K562 (cell line): ENCODE data around the gene ST6GALNAC3. TPM values are rescaled to one million over a fixed set of nuclear protein-coding genes. Genes with fewer than 3 reads are reported as not detected.

Source experiments
- ATAC-seq: fragments of 200-7000 bp; cut with Tn5 transposase; 3 replicates; pipeline ENCODE4 v1.9.1; 2020; ENCODE audit warnings: moderate library complexity
- BruUV-seq: library from RNA; stranded (reverse); fragments of 400-500 nt; replicated peaks from 2 replicates; lab custom pipeline; 2021; lab: Mats Ljungman, UMichigan
- CTCF ChIA-PET: fragments of 300-600 bp; formaldehyde crosslinking; extraction: SDS; loops from one replicate; lab custom pipeline; 2021; ENCODE audit warnings: low intra/inter-chr PET ratio; lab: Yijun Ruan, JAX
- POLR2A ChIA-PET: fragments of 300-600, 350-650 bp; sonication (Branson Sonifier 250); formaldehyde crosslinking; extraction: SDS; loops from one replicate; lab custom pipeline; 2021; ENCODE audit warnings: antibody characterized with exemption, inconsistent platforms; lab: Yijun Ruan, JAX
- DNase-seq, 4 experiments: peaks; one replicate each; pipeline versions ENCODE4 v3.0.0 to v3.0.0-alpha.2; 2011 to 2018; ENCODE audit warnings: low spot score in 3 of 4, mixed read lengths in 3 of 4; ENCODE audit errors: extremely low read depth in 1 of 4
- FAIRE-seq: peaks from 2 replicates; lab custom pipeline; 2011; peaks lifted over from hg19 to GRCh38; lab: Jason Lieb, UNC
- H2AFZ ChIP-seq: 2 replicates; pipeline ENCODE4 v1.6.0; 2011; ENCODE audit warnings: low read depth, low read length, control low read depth, inconsistent platforms
- H3K27ac ChIP-seq: fragments of 200-600 bp; 3 replicates; pipeline ENCODE4 v1.8.0; 2011; ENCODE audit warnings: low read depth, mild to moderate bottlenecking, control low read depth, inconsistent platforms, low read length, moderate library complexity, mixed read lengths; ENCODE audit errors: extremely low read depth
- H3K27me3 ChIP-seq, 2 experiments: fragments of 300-600 bp in 1 of 2; 2 replicates in 1 of 2; 3 replicates in 1 of 2; pipeline versions ENCODE4 v1.6.0 to v1.8.0; 2011; ENCODE audit warnings: inconsistent platforms in 2 of 2, low read length in 2 of 2, mild to moderate bottlenecking in 1 of 2, mixed read lengths in 1 of 2, moderate library complexity in 1 of 2; ENCODE audit not compliant: control insufficient read depth in 2 of 2, insufficient read depth in 2 of 2
- H3K36me3 ChIP-seq: fragments of 300-600 bp; 3 replicates; pipeline ENCODE4 v1.8.0; 2011; ENCODE audit warnings: mild to moderate bottlenecking, low read length, inconsistent platforms; ENCODE audit not compliant: control insufficient read depth, insufficient read depth
- H3K4me1 ChIP-seq, 2 experiments: fragments of 200-600 bp in 1 of 2; replicated peaks in 1 of 2; 2 replicates in 1 of 2; 3 replicates in 1 of 2; pipeline versions ENCODE4 v1.5.1 to v1.8.0; 2011; ENCODE audit warnings: inconsistent platforms in 2 of 2, low read length in 2 of 2, mild to moderate bottlenecking in 1 of 2, mixed read lengths in 1 of 2, moderate library complexity in 1 of 2; ENCODE audit not compliant: control insufficient read depth in 2 of 2, insufficient read depth in 2 of 2
- H3K4me2 ChIP-seq: 2 replicates; pipeline ENCODE4 v1.6.1; 2011; ENCODE audit warnings: low read length, control low read depth, inconsistent platforms, mixed read lengths; ENCODE audit not compliant: insufficient read depth
- H3K4me3 ChIP-seq: fragments of 200-600 bp; sonication (generic), shearing (Covaris generic); 2 replicates; pipeline ENCODE4 v1.5.1; 2016; ENCODE audit warnings: control low read depth, inconsistent platforms
- H3K79me2 ChIP-seq: fragments of 200-600 bp; 3 replicates; pipeline ENCODE4 v1.8.0; 2011; ENCODE audit warnings: low read length, inconsistent platforms; ENCODE audit not compliant: control insufficient read depth, insufficient read depth
- H3K9ac ChIP-seq, 2 experiments: 2 replicates each; pipeline versions ENCODE4 v1.6.0 to v1.6.1; 2011; ENCODE audit warnings: low read depth in 2 of 2, low read length in 2 of 2, control low read depth in 1 of 2, inconsistent platforms in 1 of 2, mild to moderate bottlenecking in 1 of 2, mixed read lengths in 1 of 2; ENCODE audit not compliant: insufficient read depth in 1 of 2
- H3K9me1 ChIP-seq: one replicate; pipeline ENCODE4 v1.6.0; 2011; ENCODE audit warnings: inconsistent platforms, mild to moderate bottlenecking, low read length, moderate library complexity; ENCODE audit not compliant: control insufficient read depth, insufficient read depth
- H3K9me3 ChIP-seq: replicated peaks from 2 replicates; pipeline ENCODE4 v1.5.1; 2011; ENCODE audit warnings: low read depth, low read length, inconsistent platforms; ENCODE audit not compliant: control insufficient read depth, insufficient read depth
- H4K20me1 ChIP-seq: replicated peaks from 2 replicates; pipeline ENCODE4 v1.6.1; 2011; ENCODE audit warnings: low read length, inconsistent platforms, mixed read lengths; ENCODE audit not compliant: control insufficient read depth, insufficient read depth
- FOSL1 ChIP-seq: fragments of 200-800 bp; sonication (Bioruptor generic); conservative IDR thresholded peaks from 2 replicates; pipeline ENCODE4 v1.6.1; 2016; ENCODE audit warnings: missing genetic modification characterization, missing compliant biosample characterization
- HNRNPLL ChIP-seq: fragments of 200-400 bp; formaldehyde crosslinking; IDR thresholded peaks from 2 replicates; pipeline ENCODE4 v1.6.1; 2017; ENCODE audit warnings: low read length, low read depth, mild to moderate bottlenecking; ENCODE audit not compliant: poor library complexity, severe bottlenecking
- HSF4 ChIP-seq: fragments of 250-450 bp; sonication (Bioruptor Pico); IDR thresholded peaks from 2 replicates; pipeline ENCODE4 v2.1.2; 2022; ENCODE audit warnings: mild to moderate bottlenecking, moderate library complexity, borderline replicate concordance
- KAT8 ChIP-seq: fragments of 450-650 bp; IDR thresholded peaks from 2 replicates; pipeline ENCODE4 v1.6.1; 2016; ENCODE audit warnings: low read depth, mild to moderate bottlenecking
- LCOR ChIP-seq: sonication (generic); formaldehyde crosslinking; IDR thresholded peaks from 2 replicates; pipeline ENCODE4 v1.8.0; 2022; ENCODE audit warnings: mild to moderate bottlenecking, missing genetic modification reagents
- MEF2A ChIP-seq: IDR thresholded peaks from 2 replicates; pipeline ENCODE4 v1.6.1; 2011; ENCODE audit warnings: low read depth, mild to moderate bottlenecking, low read length, moderate library complexity; ENCODE audit not compliant: control insufficient read depth
- NONO ChIP-seq, 2 experiments: fragments of 200-400 bp in 1 of 2; fragments of 450-650 bp in 1 of 2; formaldehyde crosslinking in 1 of 2; IDR thresholded peaks; 2 replicates each; pipeline ENCODE4 v1.6.1; 2017; ENCODE audit warnings: low read depth in 2 of 2, mild to moderate bottlenecking in 2 of 2, moderate library complexity in 2 of 2, low read length in 1 of 2
- OTX1 ChIP-seq: fragments of 450-650 bp; formaldehyde crosslinking; IDR thresholded peaks from 2 replicates; pipeline ENCODE4 v1.4.0; 2022; ENCODE audit warnings: mild to moderate bottlenecking
- PHF8 ChIP-seq: fragments of 200-600 bp; sonication (generic); IDR thresholded peaks from 2 replicates; pipeline ENCODE4 v1.6.1; 2012; ENCODE audit warnings: mixed run types, mild to moderate bottlenecking, inconsistent platforms, low read length, moderate library complexity, borderline replicate concordance
- PML ChIP-seq: IDR thresholded peaks from 2 replicates; pipeline ENCODE4 v1.6.1; 2012; ENCODE audit warnings: low read length, inconsistent platforms
- RBM25 ChIP-seq: fragments of 200-400 bp; formaldehyde crosslinking; IDR thresholded peaks from 2 replicates; pipeline ENCODE4 v1.6.1; 2018; ENCODE audit warnings: low read length, low read depth, moderate library complexity; ENCODE audit not compliant: severe bottlenecking
- TOE1 ChIP-seq, 2 experiments: fragments of 450-650 bp in 1 of 2; sonication (generic) in 1 of 2; formaldehyde crosslinking in 1 of 2; IDR thresholded peaks; 2 replicates each; pipeline versions ENCODE4 v1.7.1 to v1.8.0; 2016 to 2022; ENCODE audit warnings: borderline replicate concordance in 2 of 2, mild to moderate bottlenecking in 2 of 2, antibody characterized with exemption in 1 of 2, inconsistent platforms in 1 of 2, low read depth in 1 of 2, missing genetic modification reagents in 1 of 2, moderate library complexity in 1 of 2
- ZC3H11A ChIP-seq: IDR thresholded peaks from 2 replicates; pipeline ENCODE4 v1.6.1; 2012; ENCODE audit warnings: low read depth, low read length, improper control_type of control experiment
- ZNF121 ChIP-seq: sonication (generic); formaldehyde crosslinking; conservative IDR thresholded peaks from 2 replicates; pipeline ENCODE4 v1.8.0; 2022; ENCODE audit warnings: missing genetic modification reagents
- ZNF23 ChIP-seq: fragments of 250-450 bp; sonication (Bioruptor Pico); IDR thresholded peaks from 2 replicates; pipeline ENCODE4 v1.4.0; 2020; ENCODE audit warnings: mild to moderate bottlenecking
- ZNF354B ChIP-seq: fragments of 250-450 bp; sonication (Bioruptor Pico); IDR thresholded peaks from 2 replicates; pipeline ENCODE4 v1.4.0; 2020
- ZNF764 ChIP-seq: fragments of 250-450 bp; sonication (Bioruptor Pico); IDR thresholded peaks from 2 replicates; pipeline ENCODE4 v1.4.0; 2020; ENCODE audit warnings: low read depth, mild to moderate bottlenecking, moderate library complexity
- in situ Hi-C: fragments of 300-500 bp; cut with MboI; formaldehyde crosslinking; loops from 4 replicates; pipeline ENCODE4 v1.15.0; 2018; ENCODE audit warnings: inconsistent platforms, mixed read lengths
- intact Hi-C: fragments of 100-400 bp; cut with micrococcal nuclease; formaldehyde crosslinking; loops from 2 replicates; pipeline ENCODE4 v1.14.2; 2022
- polyA plus RNA-seq, 8 experiments: library from polyadenylated mRNA; depleted of rRNA in 4 of 8; stranded (reverse) in 5 of 8; unstranded in 3 of 8; fragments of >200 nt; fragmentation: Nextera tagmentation in 2 of 8; fragmentation: Illumina TruSeq in 1 of 8; extraction: Ambion mirVana in 2 of 8; extraction: Trizol in 1 of 8; gene quantifications; 2 replicates each; pipeline versions ENCODE4 v1.2.1 to v1.2.3, GENCODE V29; 2011 to 2014; ENCODE audit warnings: inconsistent platforms in 1 of 8, missing spikeins in 1 of 8
- total RNA-seq, 7 experiments: library from RNA; depleted of rRNA in 6 of 7; stranded (reverse); fragments of >200 nt in 6 of 7; fragmentation: Illumina TruSeq in 2 of 7; extraction: Trizol in 2 of 7; gene quantifications; 2 replicates each; pipeline versions ENCODE4 v1.2.1 to v1.2.3, GENCODE V29; 2011 to 2021; ENCODE audit warnings: low replicate concordance in 1 of 7

The ST6GALNAC3 gene
- total and polyA plus RNA-seq, 9 of the 15 experiments (the other 6 are each of a cell fraction or from before 2014, with no cell fraction given): 0.04 to 0.29 (median 0.18) TPM; not detected in 6

DNA sequence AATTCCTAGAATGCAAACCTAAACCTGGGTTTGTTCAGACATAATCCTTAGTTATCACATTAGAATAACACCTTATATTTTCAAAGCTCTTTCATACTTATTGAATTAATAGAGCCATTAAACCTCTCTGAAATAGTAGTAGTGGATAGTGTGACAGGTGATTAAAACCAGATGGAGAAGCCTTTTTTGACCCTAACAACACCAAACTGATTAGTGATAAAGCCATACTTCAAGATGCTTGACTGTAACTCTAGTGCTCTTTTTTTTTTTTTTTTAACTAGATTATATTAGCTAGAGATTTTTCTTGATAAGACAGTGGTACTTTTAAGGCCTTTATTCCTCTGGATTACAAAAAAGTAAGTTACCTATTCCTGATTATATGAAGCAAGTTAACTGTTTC lies 190.1 kb downstream of the ST6GALNAC3 start:
- CTCF ChIA-PET: no interaction called here
- no peak for TF ChIP-seq ZNF121 (CRISPR knock-in tag)
- TF ChIP-seq PML: no peak
- TF ChIP-seq PHF8: no peak
- TF ChIP-seq HSF4 (CRISPR knock-in tag): no peak
- TF ChIP-seq ZNF23 (CRISPR knock-in tag): no peak
- no peak for TF ChIP-seq NONO (IDR thresholded peaks at IDR 0.05; ENCODE audit: low read depth in 2 of 2, low read length in 1 of 2)
- no peak for TF ChIP-seq RBM25
- no peak for TF ChIP-seq MEF2A
- TF ChIP-seq ZNF354B (CRISPR knock-in tag): no peak
- no peak for TF ChIP-seq OTX1 (CRISPR knock-in tag)
- no peak for TF ChIP-seq KAT8
- no peak for TF ChIP-seq FOSL1 (tag)
- no peak for TF ChIP-seq TOE1 (IDR thresholded peaks at IDR 0.05; ENCODE audit: borderline replicate concordance)
- no peak for TF ChIP-seq TOE1 (CRISPR knock-in tag; IDR thresholded peaks at IDR 0.05; ENCODE audit: borderline replicate concordance, low read depth)
- TF ChIP-seq ZC3H11A: no peak
- no peak for TF ChIP-seq ZNF764 (CRISPR knock-in tag)
- TF ChIP-seq HNRNPLL: no peak
- no peak for TF ChIP-seq LCOR (CRISPR knock-in tag)
- TF ChIP-seq, all 486 proteins: peak for 0
- no peak for ATAC-seq

More for the DNA sequence above, 190.1 kb downstream of the ST6GALNAC3 start:
- no peak for FAIRE-seq
- Histone ChIP-seq H2AFZ (no peak overlapping the region), H3K4me1 (no peaks in the 10 kb centered on the region), H3K9ac (no peak overlapping the region), H3K36me3 (no peaks in the 10 kb centered on the region), H4K20me1 (no peaks in the 10 kb centered on the region), H3K4me3 (no peak overlapping the region), H3K9me1 (no peaks in the 10 kb centered on the region), H3K27me3 (no peaks in the 10 kb centered on the region), H3K27ac (no peak overlapping the region), H3K79me2 (no peaks in the 10 kb centered on the region), H3K9me3 (no peaks in the 10 kb centered on the region; the same call in 1 of the 2 replicates), H3K4me2 (no peak overlapping the region)
- BruUV-seq: no TSS peak
- DNase-seq: no peak
- intact Hi-C loops: no loop called here
- POLR2A ChIA-PET: no interaction called here
- in situ Hi-C loops: no loop called here
